GM18505 (cell line): ENCODE results near the gene MYOCD.

ENCODE experiments used
- ATAC-seq: cut with Tn5 transposase; IDR thresholded peaks from one replicate; pipeline ENCODE4 v1.9.1; 2021; ENCODE audit not compliant: unreplicated experiment
- POLR2A ChIP-seq: IDR thresholded peaks from 4 replicates; pipeline ENCODE4 v1.6.1; 2011; ENCODE audit warnings: borderline replicate concordance; ENCODE audit not compliant: insufficient read depth, insufficient read length; ENCODE audit errors: extremely low read depth

The MYOCD gene

GRCh38 chr17:12732366-12732765 lies 66.7 kb downstream of the MYOCD start:
- ATAC-seq: no peak
- TF ChIP-seq POLR2A: no peak

GRCh38 chr17:12734926-12735325 lies 69.2 kb downstream of the MYOCD start:
- TF ChIP-seq POLR2A: no peak
- ATAC-seq: no peak

GRCh38 chr17:12735517-12735916 lies 69.8 kb downstream of the MYOCD start:
- TF ChIP-seq POLR2A: no peak
- ATAC-seq: no peak

GRCh38 chr17:12736526-12736925 lies 70.8 kb downstream of the MYOCD start:
- no peak for ATAC-seq
- no peak for TF ChIP-seq POLR2A

GRCh38 chr17:12737740-12738469 lies 72.2 kb downstream of the MYOCD start:
- ATAC-seq: no peak
- no peak for TF ChIP-seq POLR2A

- ATAC-seq: no peak
- no peak for TF ChIP-seq POLR2A
Measured at GRCh38 chr17:12738624-12739023, 72.9 kb downstream of the MYOCD start.

- no peak for TF ChIP-seq POLR2A
- ATAC-seq: no peak
Measured at GRCh38 chr17:12739500-12739899, 73.8 kb downstream of the MYOCD start.

GRCh38 chr17:12743046-12743445 lies 77.4 kb downstream of the MYOCD start:
- ATAC-seq: no peak

GRCh38 chr17:12744298-12744697 lies 78.6 kb downstream of the MYOCD start:
- no peak for ATAC-seq
- no peak for TF ChIP-seq POLR2A

More at GRCh38 chr17:12743046-12743445, 77.4 kb downstream of the MYOCD start:
- no peak for TF ChIP-seq POLR2A

- no peak for ATAC-seq
- no peak for TF ChIP-seq POLR2A
Measured at GRCh38 chr17:12744786-12745185, 79.1 kb downstream of the MYOCD start.

- no peak for TF ChIP-seq POLR2A
- no peak for ATAC-seq
Measured at GRCh38 chr17:12745486-12745885, 79.8 kb downstream of the MYOCD start.

- no peak for ATAC-seq
- no peak for TF ChIP-seq POLR2A
Measured at GRCh38 chr17:12756786-12757185, 91.1 kb downstream of the MYOCD start.

- ATAC-seq: no peak
Measured at GRCh38 chr17:12759090-12759489, 93.4 kb downstream of the MYOCD start.

GRCh38 chr17:12765548-12765947 lies 99.9 kb downstream of the MYOCD start:
- ATAC-seq: no peak
- TF ChIP-seq POLR2A: no peak

More at GRCh38 chr17:12759090-12759489, 93.4 kb downstream of the MYOCD start:
- no peak for TF ChIP-seq POLR2A
